ENCODE data around the gene RHOB. TPM values are rescaled to one million over a fixed set of nuclear protein-coding genes. Genes with fewer than 3 reads are reported as not detected.

RHOB gene
- total RNA-seq, 1 experiment from 2014 or later = not detected

DNA sequence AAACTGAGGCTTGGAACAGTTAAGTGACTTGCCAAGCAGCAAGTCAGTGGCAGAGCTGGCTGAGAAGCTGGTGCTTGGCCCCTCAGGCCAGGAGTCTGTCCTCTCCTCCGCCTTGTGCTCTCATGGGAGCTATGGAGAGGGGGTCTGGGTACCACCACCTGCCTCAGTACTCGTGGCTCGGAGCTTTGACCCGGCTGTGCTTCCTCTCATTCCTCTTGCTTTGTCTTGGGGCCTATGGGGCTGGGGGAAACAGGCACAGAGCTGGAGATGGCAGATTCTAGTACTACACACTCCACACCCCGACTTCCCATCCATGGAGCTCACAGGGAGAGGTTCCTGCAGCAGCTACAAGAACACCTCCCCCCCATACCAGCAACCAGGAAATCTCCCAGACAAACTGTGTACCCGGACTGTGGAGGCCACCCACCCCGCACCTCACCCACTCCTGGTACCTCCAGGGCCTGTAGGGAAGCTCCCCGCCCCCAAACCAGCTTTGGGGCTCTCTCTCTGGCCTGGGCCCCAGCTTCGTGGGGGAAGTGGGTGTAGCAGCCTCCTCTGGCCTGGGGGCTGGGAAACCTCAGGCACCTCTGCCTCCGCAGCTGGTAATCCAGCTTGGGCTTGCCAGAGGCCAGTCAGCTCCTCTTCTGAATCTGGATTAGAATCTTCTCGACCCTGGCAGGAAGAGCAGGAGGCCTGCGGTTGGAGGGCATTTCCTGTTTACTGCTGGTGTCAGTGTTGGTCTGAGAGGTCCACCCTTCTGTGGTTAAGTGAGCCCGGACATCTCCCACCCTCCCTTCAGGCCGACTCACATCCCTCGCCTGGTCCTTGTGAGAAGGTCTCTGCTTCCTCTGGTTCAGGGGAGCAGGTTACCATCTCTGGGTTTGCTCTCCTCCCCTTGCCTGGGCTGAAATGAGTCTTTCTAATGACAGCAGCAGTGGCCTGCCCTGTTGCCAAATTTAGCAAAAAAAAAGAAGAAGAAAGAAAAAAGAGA, 22.3 kb upstream of the RHOB start:
- Histone ChIP-seq H3K4me2 (ENCODE audit: low read depth, low read length, poor library complexity, severe bottlenecking) (no peak overlapping the region), H3K9me2 (replicated peaks; ENCODE audit: insufficient read depth, low read length) (no peaks in the 10 kb centered on the region), H3K4me3 (ENCODE audit: low read length) (no peak overlapping the region), H3K27ac (ENCODE audit: low read length) (no peak overlapping the region), H3K27me3 (ENCODE audit: low read length) (no peaks in the 10 kb centered on the region), H4K20me1 (ENCODE audit: insufficient read depth, low read depth, low read length) (no peaks in the 10 kb centered on the region), H3K36me3 (ENCODE audit: insufficient read depth, low read length) (no peaks in the 10 kb centered on the region), H3K79me2 (ENCODE audit: low read length) (no peaks in the 10 kb centered on the region), H3K9ac (ENCODE audit: low read length) (no peak overlapping the region), H3K9me3 (ENCODE audit: low read length) (no peaks in the 10 kb centered on the region), H2AFZ (ENCODE audit: low read length) (no peak overlapping the region), H3K4me1 (ENCODE audit: low read length) (peaks cover 8% of the 10 kb centered on the region)
- no peak for DNase-seq

DNA sequence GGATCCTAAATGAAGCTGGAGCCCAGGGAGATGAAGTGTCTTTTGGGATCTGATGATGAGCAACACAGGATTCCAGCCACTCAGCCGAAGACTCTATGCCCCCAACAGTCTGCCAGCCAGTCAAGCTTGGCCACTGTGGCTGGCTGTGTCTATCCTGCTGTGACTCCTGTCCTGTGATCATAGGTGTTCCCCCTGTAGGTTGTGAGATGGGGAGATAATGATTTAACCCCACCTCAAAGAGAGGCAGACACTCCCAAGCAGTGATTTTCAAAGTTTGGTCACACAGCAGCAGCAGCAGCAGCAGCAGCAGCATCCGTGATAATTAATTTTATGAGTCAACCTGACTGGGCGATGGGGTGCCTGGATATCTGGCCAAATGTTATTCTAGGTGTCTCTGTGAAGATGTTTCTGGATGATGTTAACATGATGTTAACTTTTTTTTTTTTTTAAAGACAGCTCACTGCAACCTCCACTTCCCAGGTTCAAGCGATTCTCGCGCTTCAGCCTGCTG, 21.4 kb upstream of the RHOB start:
- Histone ChIP-seq H3K36me3 (ENCODE audit: insufficient read depth, low read length) (no peaks in the 10 kb centered on the region), H3K9ac (ENCODE audit: low read length) (no peak overlapping the region), H2AFZ (ENCODE audit: low read length) (no peak overlapping the region), H3K79me2 (ENCODE audit: low read length) (no peaks in the 10 kb centered on the region), H3K27me3 (ENCODE audit: low read length) (no peaks in the 10 kb centered on the region), H3K9me3 (ENCODE audit: low read length) (no peaks in the 10 kb centered on the region), H3K9me2 (replicated peaks; ENCODE audit: insufficient read depth, low read length) (no peaks in the 10 kb centered on the region), H4K20me1 (ENCODE audit: insufficient read depth, low read depth, low read length) (no peaks in the 10 kb centered on the region), H3K4me3 (ENCODE audit: low read length) (no peak overlapping the region), H3K4me1 (ENCODE audit: low read length) (peaks cover 8% of the 10 kb centered on the region), H3K27ac (ENCODE audit: low read length) (no peak overlapping the region), H3K4me2 (ENCODE audit: low read depth, low read length, poor library complexity, severe bottlenecking) (no peak overlapping the region)
- no peak for DNase-seq

DNA sequence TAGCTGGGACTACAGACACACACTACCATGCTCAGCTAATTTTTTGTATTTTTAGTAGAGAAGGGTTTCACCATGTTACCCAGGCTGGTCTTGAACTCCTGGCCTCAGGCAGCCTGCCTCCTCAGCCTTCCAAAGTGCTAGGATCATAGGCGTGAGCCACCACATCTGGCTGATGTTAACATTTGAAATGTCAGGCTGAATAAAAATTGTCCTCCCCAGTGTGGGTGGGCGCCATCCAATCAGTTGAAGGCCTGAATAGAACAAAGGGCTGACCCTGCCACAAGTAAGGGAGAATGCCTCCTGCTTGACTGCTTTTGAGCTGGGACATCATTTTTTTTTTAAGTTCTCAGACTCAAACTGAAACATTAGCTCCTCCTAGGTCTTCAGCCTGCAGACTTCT, 21.0 kb upstream of the RHOB start:
- H3K27ac ChIP-seq (ENCODE audit: low read length) = no peak overlapping the region

DNA sequence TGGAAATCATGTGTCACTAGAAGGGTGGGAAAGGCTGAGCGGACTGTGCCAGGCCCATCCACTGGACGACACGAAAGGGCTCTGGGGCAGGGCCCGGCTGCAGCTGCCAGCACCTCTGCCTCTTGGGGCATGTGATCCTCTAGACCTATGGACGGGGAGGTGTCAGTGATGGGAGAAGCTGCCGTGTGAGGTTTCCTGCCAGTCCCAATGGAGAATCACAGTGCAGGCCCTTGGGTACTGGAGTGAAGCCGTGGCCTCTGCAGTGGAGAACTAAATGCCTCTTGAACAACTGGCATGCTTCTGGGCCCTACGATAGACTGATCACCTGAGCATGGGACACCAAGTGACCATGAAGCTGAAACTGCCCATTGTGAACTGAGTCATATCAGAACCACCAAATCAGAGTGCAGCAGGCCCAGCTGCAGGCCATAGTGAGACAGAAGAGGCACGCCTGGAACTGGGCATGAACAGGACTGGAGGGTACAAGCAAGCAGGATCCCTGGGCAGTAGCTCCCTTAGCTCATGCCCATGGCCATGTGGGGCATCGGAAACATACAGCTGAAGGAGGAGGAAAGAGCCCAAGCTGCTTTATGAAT, 18.8 kb upstream of the RHOB start:
- no peaks in the 10 kb centered on the region for H3K9me2 ChIP-seq (replicated peaks; ENCODE audit: insufficient read depth, low read length)
- no peak overlapping the region for H3K9ac ChIP-seq (ENCODE audit: low read length)
- no peaks in the 10 kb centered on the region for H3K27me3 ChIP-seq (ENCODE audit: low read length)
- no peaks in the 10 kb centered on the region for H3K79me2 ChIP-seq (ENCODE audit: low read length)
- H3K9me3 ChIP-seq (ENCODE audit: low read length) = no peaks in the 10 kb centered on the region
- no peaks in the 10 kb centered on the region for H4K20me1 ChIP-seq (ENCODE audit: insufficient read depth, low read depth, low read length)
- no peaks in the 10 kb centered on the region for H3K36me3 ChIP-seq (ENCODE audit: insufficient read depth, low read length)
- peaks cover 8% of the 10 kb centered on the region for H3K4me1 ChIP-seq (ENCODE audit: low read length)
- H3K27ac ChIP-seq (ENCODE audit: low read length) = no peak overlapping the region
- no peak for DNase-seq
- no peak overlapping the region for H3K4me3 ChIP-seq (ENCODE audit: low read length)
- H2AFZ ChIP-seq (ENCODE audit: low read length) = no peak overlapping the region
- H3K4me2 ChIP-seq (ENCODE audit: low read depth, low read length, poor library complexity, severe bottlenecking) = no peak overlapping the region

More for the DNA sequence above, 21.0 kb upstream of the RHOB start:
- Histone ChIP-seq H3K9ac (ENCODE audit: low read length) (no peak overlapping the region), H3K9me3 (ENCODE audit: low read length) (no peaks in the 10 kb centered on the region), H3K4me1 (ENCODE audit: low read length) (peaks cover 8% of the 10 kb centered on the region), H3K79me2 (ENCODE audit: low read length) (no peaks in the 10 kb centered on the region), H3K27me3 (ENCODE audit: low read length) (no peaks in the 10 kb centered on the region), H3K4me2 (ENCODE audit: low read depth, low read length, poor library complexity, severe bottlenecking) (no peak overlapping the region), H4K20me1 (ENCODE audit: insufficient read depth, low read depth, low read length) (no peaks in the 10 kb centered on the region), H3K9me2 (replicated peaks; ENCODE audit: insufficient read depth, low read length) (no peaks in the 10 kb centered on the region), H3K36me3 (ENCODE audit: insufficient read depth, low read length) (no peaks in the 10 kb centered on the region), H3K4me3 (ENCODE audit: low read length) (no peak overlapping the region), H2AFZ (ENCODE audit: low read length) (no peak overlapping the region)
- no peak for DNase-seq

DNA sequence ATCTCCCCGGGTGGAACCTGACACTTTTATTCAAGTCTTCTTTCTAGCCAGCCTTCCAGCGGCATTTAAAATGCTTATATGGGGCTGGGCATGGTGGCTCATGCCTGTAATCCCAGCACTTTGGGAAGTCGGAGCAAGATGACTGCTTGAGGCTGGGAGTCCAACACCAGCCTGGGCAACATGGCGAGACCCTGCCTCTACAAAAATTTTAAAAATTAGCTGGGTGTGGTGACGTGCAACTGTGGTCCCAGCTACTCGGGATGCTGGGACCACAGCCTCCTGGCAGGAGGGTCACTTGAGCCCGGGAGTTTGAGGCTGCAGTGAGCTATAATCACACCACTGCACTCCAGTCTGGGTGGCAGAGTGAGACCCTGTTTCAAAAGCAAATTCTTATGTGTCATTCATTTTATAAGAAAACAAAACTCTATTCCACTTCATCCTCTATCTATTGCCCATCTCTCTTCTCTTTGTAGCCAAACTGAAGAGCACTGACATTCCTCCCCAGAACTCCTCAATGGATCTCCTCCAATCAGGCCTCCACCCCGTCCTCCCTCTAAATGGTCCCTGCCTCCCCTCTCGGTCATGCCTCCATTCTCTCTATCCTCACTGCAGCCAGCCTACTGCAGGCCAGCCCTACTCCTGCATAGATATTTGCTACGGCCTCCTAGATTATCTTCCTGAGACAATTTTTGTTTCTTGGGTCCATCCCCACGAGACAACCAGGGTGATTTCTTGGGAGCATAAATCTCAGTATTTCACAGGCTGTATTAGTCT, 18.0 kb upstream of the RHOB start:
- no peaks in the 10 kb centered on the region for H3K36me3 ChIP-seq (ENCODE audit: insufficient read depth, low read length)
- H3K27ac ChIP-seq (ENCODE audit: low read length) = no peak overlapping the region
- H3K9ac ChIP-seq (ENCODE audit: low read length) = no peak overlapping the region
- DNase-seq = no peak
- H3K4me3 ChIP-seq (ENCODE audit: low read length) = no peak overlapping the region
- H2AFZ ChIP-seq (ENCODE audit: low read length) = no peak overlapping the region
- H3K4me2 ChIP-seq (ENCODE audit: low read depth, low read length, poor library complexity, severe bottlenecking) = no peak overlapping the region
- H4K20me1 ChIP-seq (ENCODE audit: insufficient read depth, low read depth, low read length) = no peaks in the 10 kb centered on the region
- H3K9me2 ChIP-seq (replicated peaks; ENCODE audit: insufficient read depth, low read length) = no peaks in the 10 kb centered on the region
- no peaks in the 10 kb centered on the region for H3K27me3 ChIP-seq (ENCODE audit: low read length)
- H3K9me3 ChIP-seq (ENCODE audit: low read length) = no peaks in the 10 kb centered on the region
- peaks cover 8% of the 10 kb centered on the region for H3K4me1 ChIP-seq (ENCODE audit: low read length)
- H3K79me2 ChIP-seq (ENCODE audit: low read length) = no peaks in the 10 kb centered on the region

DNA sequence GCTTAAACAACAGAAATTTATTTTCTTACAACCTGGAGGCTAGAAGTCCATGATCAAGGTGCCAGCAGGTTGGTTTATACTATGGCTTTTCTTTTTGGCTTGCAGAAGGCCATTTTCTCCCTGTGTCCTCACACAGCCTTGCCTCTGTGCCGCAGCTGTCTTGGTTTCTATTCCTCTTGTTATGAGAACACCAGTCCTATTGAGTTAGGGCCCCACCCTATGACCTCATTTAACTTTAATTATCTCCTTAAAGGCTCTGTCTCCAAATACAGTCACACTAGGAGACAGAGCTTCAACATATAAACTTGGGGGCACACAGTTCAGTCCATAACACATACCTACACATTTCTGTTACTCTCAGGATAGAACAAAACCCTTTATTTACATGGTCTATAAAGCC, 17.3 kb upstream of the RHOB start:
- no peak overlapping the region for H2AFZ ChIP-seq (ENCODE audit: low read length)
- no peaks in the 10 kb centered on the region for H4K20me1 ChIP-seq (ENCODE audit: insufficient read depth, low read depth, low read length)
- H3K4me1 ChIP-seq (ENCODE audit: low read length) = peaks cover 8% of the 10 kb centered on the region
- H3K9me2 ChIP-seq (replicated peaks; ENCODE audit: insufficient read depth, low read length) = no peaks in the 10 kb centered on the region
- H3K79me2 ChIP-seq (ENCODE audit: low read length) = no peaks in the 10 kb centered on the region
- DNase-seq = peak; percentile 57
- H3K4me2 ChIP-seq (ENCODE audit: low read depth, low read length, poor library complexity, severe bottlenecking) = no peak overlapping the region
- no peak overlapping the region for H3K27ac ChIP-seq (ENCODE audit: low read length)
- no peak overlapping the region for H3K4me3 ChIP-seq (ENCODE audit: low read length)
- no peak overlapping the region for H3K9ac ChIP-seq (ENCODE audit: low read length)
- no peaks in the 10 kb centered on the region for H3K9me3 ChIP-seq (ENCODE audit: low read length)
- no peaks in the 10 kb centered on the region for H3K27me3 ChIP-seq (ENCODE audit: low read length)
- H3K36me3 ChIP-seq (ENCODE audit: insufficient read depth, low read length) = no peaks in the 10 kb centered on the region

DNA sequence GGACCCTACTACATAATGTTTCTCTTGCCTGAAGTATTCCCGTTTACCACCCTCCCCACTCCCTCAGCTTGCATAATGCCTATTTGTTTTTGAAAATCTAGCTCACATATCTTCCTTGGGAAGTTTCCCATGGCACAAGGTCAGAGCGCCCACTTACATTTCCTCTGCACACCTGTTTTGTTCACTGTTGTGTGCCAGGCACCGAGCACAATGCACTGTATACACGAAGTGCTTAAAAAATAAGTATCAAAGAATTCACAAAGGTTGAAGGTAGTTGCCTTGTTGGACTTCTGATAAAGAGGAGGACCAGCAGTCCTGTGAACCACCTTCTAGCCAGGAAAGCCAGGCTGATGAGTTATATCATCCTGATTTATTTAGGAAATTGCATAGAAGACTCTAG, 16.8 kb upstream of the RHOB start:
- Histone ChIP-seq H4K20me1 (ENCODE audit: insufficient read depth, low read depth, low read length) (no peaks in the 10 kb centered on the region), H3K4me1 (ENCODE audit: low read length) (peaks cover 5% of the 10 kb centered on the region; the same call in 1 of the 2 replicates), H3K4me3 (ENCODE audit: low read length) (no peak overlapping the region), H3K9me3 (ENCODE audit: low read length) (no peaks in the 10 kb centered on the region), H2AFZ (ENCODE audit: low read length) (no peak overlapping the region), H3K4me2 (ENCODE audit: low read depth, low read length, poor library complexity, severe bottlenecking) (no peak overlapping the region), H3K36me3 (ENCODE audit: insufficient read depth, low read length) (no peaks in the 10 kb centered on the region), H3K79me2 (ENCODE audit: low read length) (no peaks in the 10 kb centered on the region), H3K27me3 (ENCODE audit: low read length) (no peaks in the 10 kb centered on the region), H3K27ac (ENCODE audit: low read length) (no peak overlapping the region), H3K9ac (ENCODE audit: low read length) (no peak overlapping the region), H3K9me2 (replicated peaks; ENCODE audit: insufficient read depth, low read length) (no peaks in the 10 kb centered on the region)
- no peak for DNase-seq

Measured in Karpas-422 (cell line).